ENCODE measurements around the gene ICA1. TPM values are rescaled to one million over a fixed set of nuclear protein-coding genes. Genes with fewer than 3 reads are reported as not detected.

Gene ICA1
- total RNA-seq, 1 experiment from 2014 or later: not detected

GRCh38 chr7:8205537-8205936 is 56.4 kb downstream of the ICA1 start:
- H3K4me1 ChIP-seq (ENCODE audit: insufficient read depth, low read length, poor library complexity, severe bottlenecking): peaks cover 2% of the 10 kb centered on the region
- no peaks in the 10 kb centered on the region for H3K9me3 ChIP-seq (ENCODE audit: low read depth, low read length, poor library complexity, severe bottlenecking)
- POLR2A ChIA-PET (ENCODE audit: low non-redundant PET): no interaction called here
- CTCF ChIA-PET: no interaction called here
- no peak for DNase-seq (ENCODE audit: low spot score)
- TF ChIP-seq EZH2 (IDR thresholded peaks at IDR 0.05; ENCODE audit: borderline replicate concordance, low read depth, low read length, poor library complexity, severe bottlenecking): no peak
- no peak for TF ChIP-seq CTCF (conservative IDR thresholded peaks at IDR 0.05; ENCODE audit: low read depth, low read length)
- intact Hi-C loops (cut with micrococcal nuclease; ENCODE audit: unreplicated experiment): no loop called here
- H3K27me3 ChIP-seq (replicated peaks; ENCODE audit: insufficient read depth, low read depth, low read length, poor library complexity): no peaks in the 10 kb centered on the region
- H3K4me3 ChIP-seq (ENCODE audit: low read depth, low read length, poor library complexity, severe bottlenecking): no peak overlapping the region
- no peaks in the 10 kb centered on the region for H3K36me3 ChIP-seq (ENCODE audit: insufficient read depth, low read length, poor library complexity, severe bottlenecking)
- no peak overlapping the region for H3K27ac ChIP-seq (ENCODE audit: low read depth, low read length, poor library complexity, severe bottlenecking)
- no TSS peak for BruUV-seq (replicated peaks)

GRCh38 chr7:8205031-8205387 is 57.0 kb downstream of the ICA1 start:
- BruUV-seq (replicated peaks): no TSS peak
- no peaks in the 10 kb centered on the region for H3K9me3 ChIP-seq (ENCODE audit: low read depth, low read length, poor library complexity, severe bottlenecking)

GRCh38 chr7:8204339-8205030 is 57.5 kb downstream of the ICA1 start:
- CTCF ChIA-PET: no interaction called here
- POLR2A ChIA-PET (ENCODE audit: low non-redundant PET): interaction anchor here (0.5 to 0.6 kb wide), 2 partner anchors 27 to 1308 kb away, joined by 5 to 14 read pairs; no protein-coding TSS in a partner anchor
- Histone ChIP-seq H3K4me1 (ENCODE audit: insufficient read depth, low read length, poor library complexity, severe bottlenecking) (peaks cover 2% of the 10 kb centered on the region), H3K36me3 (ENCODE audit: insufficient read depth, low read length, poor library complexity, severe bottlenecking) (no peaks in the 10 kb centered on the region), H3K27me3 (replicated peaks; ENCODE audit: insufficient read depth, low read depth, low read length, poor library complexity) (no peaks in the 10 kb centered on the region), H3K9me3 (ENCODE audit: low read depth, low read length, poor library complexity, severe bottlenecking) (no peaks in the 10 kb centered on the region), H3K4me3 (ENCODE audit: low read depth, low read length, poor library complexity, severe bottlenecking) (no peak overlapping the region), H3K27ac (ENCODE audit: low read depth, low read length, poor library complexity, severe bottlenecking) (no peak overlapping the region)
- BruUV-seq (replicated peaks): no TSS peak
- intact Hi-C loops (cut with micrococcal nuclease; ENCODE audit: unreplicated experiment): no loop called here
- no peak for DNase-seq (ENCODE audit: low spot score)
- TF ChIP-seq EZH2 (IDR thresholded peaks at IDR 0.05; ENCODE audit: borderline replicate concordance, low read depth, low read length, poor library complexity, severe bottlenecking): no peak

More at GRCh38 chr7:8205031-8205387, 57.0 kb downstream of the ICA1 start:
- peak; percentile 19 for DNase-seq (ENCODE audit: low spot score)
- Histone ChIP-seq H3K4me3 (ENCODE audit: low read depth, low read length, poor library complexity, severe bottlenecking) (no peak overlapping the region), H3K4me1 (ENCODE audit: insufficient read depth, low read length, poor library complexity, severe bottlenecking) (peaks cover 2% of the 10 kb centered on the region), H3K27ac (ENCODE audit: low read depth, low read length, poor library complexity, severe bottlenecking) (no peak overlapping the region), H3K36me3 (ENCODE audit: insufficient read depth, low read length, poor library complexity, severe bottlenecking) (no peaks in the 10 kb centered on the region), H3K27me3 (replicated peaks; ENCODE audit: insufficient read depth, low read depth, low read length, poor library complexity) (no peaks in the 10 kb centered on the region)
- intact Hi-C loops (cut with micrococcal nuclease; ENCODE audit: unreplicated experiment): no loop called here
- ChIA-PET CTCF (no interaction called here), POLR2A (ENCODE audit: low non-redundant PET) (interaction anchor here (0.5 kb wide), 1 partner anchor 1308 kb away, joined by 14 read pairs; no protein-coding TSS in a partner anchor)
- TF ChIP-seq CTCF (conservative IDR thresholded peaks at IDR 0.05; ENCODE audit: low read depth, low read length): no peak
- TF ChIP-seq EZH2 (IDR thresholded peaks at IDR 0.05; ENCODE audit: borderline replicate concordance, low read depth, low read length, poor library complexity, severe bottlenecking): no peak

Data from A673 (cell line).